Gastroesophageal sphincter (tissue), 3 donors: ENCODE data around the gene POMT2.

Experiments
- CTCF ChIP-seq, 4 experiments: fragments of 200-600 bp in 2 of 4; fragments of 450-650 bp in 2 of 4; sonication (generic) in 1 of 4; IDR thresholded peaks; one replicate each; pipeline ENCODE4 v1.5.1; 2017 to 2019; ENCODE audit warnings: antibody characterized with exemption in 4 of 4, mild to moderate bottlenecking in 2 of 4, moderate library complexity in 2 of 4
- POLR2A ChIP-seq, 2 donors: fragments of 450-650 bp; IDR thresholded peaks; one replicate each; pipeline ENCODE4 v1.6.1; 2017; ENCODE audit warnings: antibody characterized with exemption in 2 of 2, mild to moderate bottlenecking in 2 of 2, moderate library complexity in 1 of 2
- POLR2AphosphoS5 ChIP-seq: sonication (generic); formaldehyde crosslinking; IDR thresholded peaks from one replicate; pipeline ENCODE4 v1.6.1; 2017; ENCODE audit warnings: antibody characterized with exemption

GRCh38 chr14:77276295-77276935 lies 44.3 kb downstream of the POMT2 start:
- no peak for TF ChIP-seq POLR2A (IDR thresholded peaks at IDR 0.05)
- TF ChIP-seq CTCF (IDR thresholded peaks at IDR 0.05), result no peak
- TF ChIP-seq POLR2AphosphoS5, result no peak
